K562 (cell line): ENCODE results near the gene BCAS3. TPM values are rescaled to one million over a fixed set of nuclear protein-coding genes. Genes with fewer than 3 reads are reported as not detected.

ENCODE experiments used
- ATAC-seq: fragments of 200-7000 bp; cut with Tn5 transposase; 3 replicates; pipeline ENCODE4 v1.9.1; 2020; ENCODE audit warnings: moderate library complexity
- BruUV-seq: library from RNA; stranded (reverse); fragments of 400-500 nt; replicated peaks from 2 replicates; lab custom pipeline; 2021; lab: Mats Ljungman, UMichigan
- CTCF ChIA-PET: fragments of 300-600 bp; formaldehyde crosslinking; extraction: SDS; loops from one replicate; lab custom pipeline; 2021; ENCODE audit warnings: low intra/inter-chr PET ratio; lab: Yijun Ruan, JAX
- POLR2A ChIA-PET: fragments of 300-600, 350-650 bp; sonication (Branson Sonifier 250); formaldehyde crosslinking; extraction: SDS; loops from one replicate; lab custom pipeline; 2021; ENCODE audit warnings: antibody characterized with exemption, inconsistent platforms; lab: Yijun Ruan, JAX
- DNase-seq, 4 experiments: peaks; one replicate each; pipeline versions ENCODE4 v3.0.0 to v3.0.0-alpha.2; 2011 to 2018; ENCODE audit warnings: low spot score in 3 of 4, mixed read lengths in 3 of 4; ENCODE audit errors: extremely low read depth in 1 of 4
- FAIRE-seq: peaks from 2 replicates; lab custom pipeline; 2011; peaks lifted over from hg19 to GRCh38; lab: Jason Lieb, UNC
- H2AFZ ChIP-seq: 2 replicates; pipeline ENCODE4 v1.6.0; 2011; ENCODE audit warnings: low read depth, low read length, control low read depth, inconsistent platforms
- H3K27ac ChIP-seq: fragments of 200-600 bp; 3 replicates; pipeline ENCODE4 v1.8.0; 2011; ENCODE audit warnings: low read depth, mild to moderate bottlenecking, control low read depth, inconsistent platforms, low read length, moderate library complexity, mixed read lengths; ENCODE audit errors: extremely low read depth
- H3K27me3 ChIP-seq, 2 experiments: fragments of 300-600 bp in 1 of 2; 2 replicates in 1 of 2; 3 replicates in 1 of 2; pipeline versions ENCODE4 v1.6.0 to v1.8.0; 2011; ENCODE audit warnings: inconsistent platforms in 2 of 2, low read length in 2 of 2, mild to moderate bottlenecking in 1 of 2, mixed read lengths in 1 of 2, moderate library complexity in 1 of 2; ENCODE audit not compliant: control insufficient read depth in 2 of 2, insufficient read depth in 2 of 2
- H3K36me3 ChIP-seq: fragments of 300-600 bp; 3 replicates; pipeline ENCODE4 v1.8.0; 2011; ENCODE audit warnings: mild to moderate bottlenecking, low read length, inconsistent platforms; ENCODE audit not compliant: control insufficient read depth, insufficient read depth
- H3K4me1 ChIP-seq, 2 experiments: fragments of 200-600 bp in 1 of 2; replicated peaks in 1 of 2; 2 replicates in 1 of 2; 3 replicates in 1 of 2; pipeline versions ENCODE4 v1.5.1 to v1.8.0; 2011; ENCODE audit warnings: inconsistent platforms in 2 of 2, low read length in 2 of 2, mild to moderate bottlenecking in 1 of 2, mixed read lengths in 1 of 2, moderate library complexity in 1 of 2; ENCODE audit not compliant: control insufficient read depth in 2 of 2, insufficient read depth in 2 of 2
- H3K4me2 ChIP-seq: 2 replicates; pipeline ENCODE4 v1.6.1; 2011; ENCODE audit warnings: low read length, control low read depth, inconsistent platforms, mixed read lengths; ENCODE audit not compliant: insufficient read depth
- H3K4me3 ChIP-seq: fragments of 200-600 bp; sonication (generic), shearing (Covaris generic); 2 replicates; pipeline ENCODE4 v1.5.1; 2016; ENCODE audit warnings: control low read depth, inconsistent platforms
- H3K79me2 ChIP-seq: fragments of 200-600 bp; 3 replicates; pipeline ENCODE4 v1.8.0; 2011; ENCODE audit warnings: low read length, inconsistent platforms; ENCODE audit not compliant: control insufficient read depth, insufficient read depth
- H3K9ac ChIP-seq, 2 experiments: 2 replicates each; pipeline versions ENCODE4 v1.6.0 to v1.6.1; 2011; ENCODE audit warnings: low read depth in 2 of 2, low read length in 2 of 2, control low read depth in 1 of 2, inconsistent platforms in 1 of 2, mild to moderate bottlenecking in 1 of 2, mixed read lengths in 1 of 2; ENCODE audit not compliant: insufficient read depth in 1 of 2
- H3K9me1 ChIP-seq: one replicate; pipeline ENCODE4 v1.6.0; 2011; ENCODE audit warnings: inconsistent platforms, mild to moderate bottlenecking, low read length, moderate library complexity; ENCODE audit not compliant: control insufficient read depth, insufficient read depth
- H3K9me3 ChIP-seq: replicated peaks from 2 replicates; pipeline ENCODE4 v1.5.1; 2011; ENCODE audit warnings: low read depth, low read length, inconsistent platforms; ENCODE audit not compliant: control insufficient read depth, insufficient read depth
- H4K20me1 ChIP-seq: replicated peaks from 2 replicates; pipeline ENCODE4 v1.6.1; 2011; ENCODE audit warnings: low read length, inconsistent platforms, mixed read lengths; ENCODE audit not compliant: control insufficient read depth, insufficient read depth
- RNF2 ChIP-seq: sonication (generic); IDR thresholded peaks from 2 replicates; pipeline ENCODE4 v1.6.1; 2016
- TAF9B ChIP-seq: fragments of 450-650 bp; IDR thresholded peaks from 2 replicates; pipeline ENCODE4 v1.6.1; 2018; ENCODE audit warnings: mild to moderate bottlenecking; ENCODE audit not compliant: partially characterized antibody
- ZNF24 ChIP-seq: fragments of 450-650 bp; IDR thresholded peaks from 2 replicates; pipeline ENCODE4 v1.6.1; 2016
- WGBS: fragments of 100-300 bp; shearing (Covaris generic); methylation state at CpG from one replicate; pipeline ENCODE4 v1.1.6; 2016; ENCODE audit warnings: low coverage, mixed read lengths; ENCODE audit not compliant: insufficient coverage; ENCODE audit errors: missing lambda C conversion rate; 5-methylcytosine and 5-hydroxymethylcytosine counted together
- in situ Hi-C: fragments of 300-500 bp; cut with MboI; formaldehyde crosslinking; loops from 4 replicates; pipeline ENCODE4 v1.15.0; 2018; ENCODE audit warnings: inconsistent platforms, mixed read lengths
- intact Hi-C: fragments of 100-400 bp; cut with micrococcal nuclease; formaldehyde crosslinking; loops from 2 replicates; pipeline ENCODE4 v1.14.2; 2022
- polyA plus RNA-seq, 8 experiments: library from polyadenylated mRNA; depleted of rRNA in 4 of 8; stranded (reverse) in 5 of 8; unstranded in 3 of 8; fragments of >200 nt; fragmentation: Nextera tagmentation in 2 of 8; fragmentation: Illumina TruSeq in 1 of 8; extraction: Ambion mirVana in 2 of 8; extraction: Trizol in 1 of 8; gene quantifications; 2 replicates each; pipeline versions ENCODE4 v1.2.1 to v1.2.3, GENCODE V29; 2011 to 2014; ENCODE audit warnings: inconsistent platforms in 1 of 8, missing spikeins in 1 of 8
- total RNA-seq, 7 experiments: library from RNA; depleted of rRNA in 6 of 7; stranded (reverse); fragments of >200 nt in 6 of 7; fragmentation: Illumina TruSeq in 2 of 7; extraction: Trizol in 2 of 7; gene quantifications; 2 replicates each; pipeline versions ENCODE4 v1.2.1 to v1.2.3, GENCODE V29; 2011 to 2021; ENCODE audit warnings: low replicate concordance in 1 of 7
- TF ChIP-seq, protein P1 (sequence below), 3 experiments: fragments of 200-800 bp in 1 of 3; fragments of 250-450 bp in 1 of 3; fragments of 450-650 bp in 1 of 3; sonication (Bioruptor Pico) in 1 of 3; sonication (Bioruptor generic) in 1 of 3; formaldehyde crosslinking in 1 of 3; IDR thresholded peaks; 2 replicates each; pipeline versions ENCODE4 v1.6.1 to v1.8.0; 2016 to 2022; ENCODE audit warnings: mild to moderate bottlenecking in 2 of 3, missing genetic modification characterization in 2 of 3, missing compliant biosample characterization in 1 of 3, moderate library complexity in 1 of 3
- TF ChIP-seq, protein P2 (sequence below), 3 experiments: IDR thresholded peaks in 2 of 3; conservative IDR thresholded peaks in 1 of 3; 2 replicates each; pipeline ENCODE4 v1.5.1; 2011 to 2012; ENCODE audit warnings: low read length in 3 of 3, mild to moderate bottlenecking in 3 of 3, control low read depth in 2 of 3, improper control_type of control experiment in 1 of 3, inconsistent platforms in 1 of 3, low read depth in 1 of 3, mixed read lengths in 1 of 3, moderate library complexity in 1 of 3; ENCODE audit not compliant: insufficient read depth in 2 of 3

BCAS3 gene
- total and polyA plus RNA-seq, 9 of the 15 experiments (the other 6 are each of a cell fraction or from before 2014, with no cell fraction given), result 1.9 to 5.5 (median 3.5) TPM

DNA sequence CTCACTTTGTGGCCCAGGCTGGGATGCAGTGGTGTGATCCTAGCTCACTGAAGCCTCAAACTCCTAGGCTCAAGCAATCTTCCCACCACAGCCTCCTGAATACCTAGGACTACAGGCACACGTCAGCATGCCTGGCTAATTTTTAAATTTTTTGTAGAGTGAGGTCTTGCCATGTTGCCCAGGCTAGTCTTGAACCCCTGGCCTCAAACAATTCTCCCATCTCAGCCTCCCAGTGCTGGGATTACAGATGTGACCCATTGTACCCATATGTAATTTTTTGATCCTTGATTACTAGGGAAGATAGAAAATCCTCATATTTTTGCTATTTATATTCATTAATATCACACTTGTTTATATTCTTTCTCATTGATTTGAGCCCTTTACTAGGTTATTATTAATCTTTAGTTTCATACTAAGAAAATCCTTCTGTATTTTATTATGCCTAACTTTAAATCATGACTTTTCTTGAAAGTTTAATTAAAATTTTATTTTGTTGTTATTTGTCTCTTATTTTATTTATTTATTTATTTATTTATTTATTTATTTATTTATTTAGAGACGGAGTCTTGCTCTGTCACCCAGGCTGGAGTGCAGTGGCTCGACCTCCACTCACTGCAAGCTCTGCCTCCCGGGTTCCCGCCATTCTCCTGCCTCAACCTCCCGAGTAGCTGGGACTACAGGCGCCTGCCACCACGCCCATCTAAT, 75.4 kb downstream of the BCAS3 start:
- Histone ChIP-seq H3K27ac (no peak overlapping the region), H3K79me2 (no peaks in the 10 kb centered on the region), H3K9me3 (peaks cover 3% of the 10 kb centered on the region; the same call in 1 of the 2 replicates), H3K9me1 (no peaks in the 10 kb centered on the region), H4K20me1 (no peaks in the 10 kb centered on the region), H3K4me2 (no peak overlapping the region), H3K4me3 (no peak overlapping the region), H3K27me3 (no peaks in the 10 kb centered on the region; a peak in 2 of 5 replicates), H3K36me3 (no peaks in the 10 kb centered on the region), H3K4me1 (no peaks in the 10 kb centered on the region)
- no peak for FAIRE-seq
- ChIA-PET CTCF (no interaction called here), POLR2A (no interaction called here)
- no TSS peak for BruUV-seq
- DNase-seq, result no peak
- in situ Hi-C loops, result no loop called here
- intact Hi-C loops, result no loop called here
- 7% methylated on average over 8 of the region's 8 CpGs for WGBS
- TF ChIP-seq TAF9B (no peak), RNF2 (no peak), ZNF24 (no peak)
- TF ChIP-seq, protein P1, sequence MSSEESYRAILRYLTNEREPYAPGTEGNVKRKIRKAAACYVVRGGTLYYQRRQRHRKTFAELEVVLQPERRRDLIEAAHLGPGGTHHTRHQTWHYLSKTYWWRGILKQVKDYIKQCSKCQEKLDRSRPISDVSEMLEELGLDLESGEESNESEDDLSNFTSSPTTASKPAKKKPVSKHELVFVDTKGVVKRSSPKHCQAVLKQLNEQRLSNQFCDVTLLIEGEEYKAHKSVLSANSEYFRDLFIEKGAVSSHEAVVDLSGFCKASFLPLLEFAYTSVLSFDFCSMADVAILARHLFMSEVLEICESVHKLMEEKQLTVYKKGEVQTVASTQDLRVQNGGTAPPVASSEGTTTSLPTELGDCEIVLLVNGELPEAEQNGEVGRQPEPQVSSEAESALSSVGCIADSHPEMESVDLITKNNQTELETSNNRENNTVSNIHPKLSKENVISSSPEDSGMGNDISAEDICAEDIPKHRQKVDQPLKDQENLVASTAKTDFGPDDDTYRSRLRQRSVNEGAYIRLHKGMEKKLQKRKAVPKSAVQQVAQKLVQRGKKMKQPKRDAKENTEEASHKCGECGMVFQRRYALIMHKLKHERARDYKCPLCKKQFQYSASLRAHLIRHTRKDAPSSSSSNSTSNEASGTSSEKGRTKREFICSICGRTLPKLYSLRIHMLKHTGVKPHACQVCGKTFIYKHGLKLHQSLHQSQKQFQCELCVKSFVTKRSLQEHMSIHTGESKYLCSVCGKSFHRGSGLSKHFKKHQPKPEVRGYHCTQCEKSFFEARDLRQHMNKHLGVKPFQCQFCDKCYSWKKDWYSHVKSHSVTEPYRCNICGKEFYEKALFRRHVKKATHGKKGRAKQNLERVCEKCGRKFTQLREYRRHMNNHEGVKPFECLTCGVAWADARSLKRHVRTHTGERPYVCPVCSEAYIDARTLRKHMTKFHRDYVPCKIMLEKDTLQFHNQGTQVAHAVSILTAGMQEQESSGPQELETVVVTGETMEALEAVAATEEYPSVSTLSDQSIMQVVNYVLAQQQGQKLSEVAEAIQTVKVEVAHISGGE (CRISPR knock-in tag; IDR thresholded peaks at IDR 0.05), result peak in 1 of 3 experiments; percentile 77; a peak in 1 of 6 replicates
- TF ChIP-seq, protein P2, sequence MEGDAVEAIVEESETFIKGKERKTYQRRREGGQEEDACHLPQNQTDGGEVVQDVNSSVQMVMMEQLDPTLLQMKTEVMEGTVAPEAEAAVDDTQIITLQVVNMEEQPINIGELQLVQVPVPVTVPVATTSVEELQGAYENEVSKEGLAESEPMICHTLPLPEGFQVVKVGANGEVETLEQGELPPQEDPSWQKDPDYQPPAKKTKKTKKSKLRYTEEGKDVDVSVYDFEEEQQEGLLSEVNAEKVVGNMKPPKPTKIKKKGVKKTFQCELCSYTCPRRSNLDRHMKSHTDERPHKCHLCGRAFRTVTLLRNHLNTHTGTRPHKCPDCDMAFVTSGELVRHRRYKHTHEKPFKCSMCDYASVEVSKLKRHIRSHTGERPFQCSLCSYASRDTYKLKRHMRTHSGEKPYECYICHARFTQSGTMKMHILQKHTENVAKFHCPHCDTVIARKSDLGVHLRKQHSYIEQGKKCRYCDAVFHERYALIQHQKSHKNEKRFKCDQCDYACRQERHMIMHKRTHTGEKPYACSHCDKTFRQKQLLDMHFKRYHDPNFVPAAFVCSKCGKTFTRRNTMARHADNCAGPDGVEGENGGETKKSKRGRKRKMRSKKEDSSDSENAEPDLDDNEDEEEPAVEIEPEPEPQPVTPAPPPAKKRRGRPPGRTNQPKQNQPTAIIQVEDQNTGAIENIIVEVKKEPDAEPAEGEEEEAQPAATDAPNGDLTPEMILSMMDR (IDR thresholded peaks at IDR 0.05 in 2 of 3, conservative IDR thresholded peaks at IDR 0.05 in 1 of 3; ENCODE audit: insufficient read depth in 2 of 3, low read depth in 1 of 3, low read length in 3 of 3), result no peak
- TF ChIP-seq, all 486 proteins: peak for 1
- no peak for ATAC-seq
- no peak overlapping the region for H3K9ac ChIP-seq
- no peak overlapping the region for H2AFZ ChIP-seq
